ENCODE results near the gene CATSPERD.

DNA sequence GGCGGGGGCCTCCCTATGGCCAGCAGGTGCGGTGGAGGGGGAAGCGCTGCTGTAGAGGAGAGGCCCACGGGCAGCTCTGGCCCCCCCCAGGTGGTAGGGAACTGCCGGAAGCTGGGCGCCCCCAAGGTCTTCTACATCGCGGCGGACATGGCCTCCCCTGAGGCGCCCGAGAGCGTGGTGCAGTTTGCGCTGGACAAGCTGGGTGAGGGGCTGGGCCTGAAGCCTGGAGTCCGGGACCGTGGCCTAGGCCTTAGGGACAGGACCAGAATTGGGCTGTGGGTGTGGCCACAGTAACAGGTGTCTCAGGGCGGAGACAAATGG lies 34.2 kb upstream of the CATSPERD start:
- no peak for TF ChIP-seq GATA2 (IDR thresholded peaks at IDR 0.05; ENCODE audit: low read depth, low read length)
- no peak for TF ChIP-seq GATA3 (IDR thresholded peaks at IDR 0.05; ENCODE audit: low read depth, low read length)
